GM23338 (cell line): ENCODE measurements around the gene SNRPD3. TPM values are rescaled to one million over a fixed set of nuclear protein-coding genes. Genes with fewer than 3 reads are reported as not detected.

ENCODE experiments used
- ATAC-seq: fragments of 200-7000 bp; cut with Tn5 transposase; 3 replicates; pipeline ENCODE4 v1.9.1; 2020
- DNase-seq: peaks from one replicate; pipeline ENCODE4 v3.0.0-alpha.2; 2015; ENCODE audit warnings: low spot score
- H2AFZ ChIP-seq: fragments of 200-600 bp; sonication (generic); 2 replicates; pipeline ENCODE4 v1.8.0; 2016; ENCODE audit warnings: antibody characterized with exemption, mild to moderate bottlenecking, moderate library complexity
- H3F3A ChIP-seq: fragments of 200-600 bp; sonication (generic); replicated peaks from 2 replicates; pipeline ENCODE4 v1.8.0; 2017; ENCODE audit warnings: antibody characterized with exemption, mixed run types, low read depth
- H3K27ac ChIP-seq: fragments of 200-600 bp; sonication (generic); 2 replicates; pipeline ENCODE4 v1.6.1; 2016; ENCODE audit warnings: low read depth
- H3K27me3 ChIP-seq: fragments of 200-600 bp; sonication (generic); 2 replicates; pipeline ENCODE4 v1.8.0; 2016; ENCODE audit warnings: mild to moderate bottlenecking, mixed run types, moderate library complexity; ENCODE audit not compliant: insufficient read depth
- H3K36me3 ChIP-seq: fragments of 200-600 bp; sonication (generic); 2 replicates; pipeline ENCODE4 v1.8.0; 2016; ENCODE audit warnings: mild to moderate bottlenecking; ENCODE audit not compliant: insufficient read depth
- H3K4me1 ChIP-seq: fragments of 200-600 bp; sonication (generic); 2 replicates; pipeline ENCODE4 v1.8.0; 2016; ENCODE audit warnings: mild to moderate bottlenecking, moderate library complexity; ENCODE audit not compliant: insufficient read depth
- H3K4me2 ChIP-seq: fragments of 200-600 bp; sonication (generic); 2 replicates; pipeline ENCODE4 v1.7.1; 2017; ENCODE audit warnings: mixed run types
- H3K4me3 ChIP-seq: fragments of 200-600 bp; sonication (generic); 2 replicates; pipeline ENCODE4 v1.6.1; 2016; ENCODE audit warnings: mixed run types
- H3K79me2 ChIP-seq: fragments of 200-600 bp; sonication (generic); replicated peaks from 2 replicates; pipeline ENCODE4 v1.8.0; 2017; ENCODE audit warnings: mild to moderate bottlenecking; ENCODE audit not compliant: insufficient read depth
- H3K9me2 ChIP-seq: fragments of 200-600 bp; sonication (generic); 2 replicates; pipeline ENCODE4 v1.8.0; 2017; ENCODE audit not compliant: insufficient read depth
- H4K20me1 ChIP-seq: fragments of 200-600 bp; sonication (generic); replicated peaks from 2 replicates; pipeline ENCODE4 v1.8.0; 2017; ENCODE audit warnings: mild to moderate bottlenecking; ENCODE audit not compliant: insufficient read depth
- H3K27ac Mint-ChIP-seq: 2 replicates; pipeline ENCODE4 v1.8.0; 2020; ENCODE audit warnings: inconsistent platforms, mild to moderate bottlenecking, moderate library complexity, mixed read lengths
- H3K27me3 Mint-ChIP-seq: 3 replicates; pipeline ENCODE4 v1.8.0; 2022; ENCODE audit warnings: low read depth, mild to moderate bottlenecking, moderate library complexity, mixed read lengths, inconsistent platforms; ENCODE audit not compliant: insufficient read depth, poor library complexity
- H3K36me3 Mint-ChIP-seq: 3 replicates; pipeline ENCODE4 v1.8.0; 2021; ENCODE audit warnings: low read depth, mild to moderate bottlenecking, inconsistent platforms, moderate library complexity, mixed read lengths
- H3K4me1 Mint-ChIP-seq: 3 replicates; pipeline ENCODE4 v1.8.0; 2020; ENCODE audit warnings: mild to moderate bottlenecking, inconsistent platforms, mixed read lengths
- H3K4me3 Mint-ChIP-seq: 3 replicates; pipeline ENCODE4 v1.8.0; 2021; ENCODE audit warnings: moderate library complexity, mild to moderate bottlenecking, inconsistent platforms, mixed read lengths
- H3K9me3 Mint-ChIP-seq: 3 replicates; pipeline ENCODE4 v1.8.0; 2020; ENCODE audit warnings: moderate library complexity, mild to moderate bottlenecking, inconsistent platforms, mixed read lengths
- CREB1 ChIP-seq: fragments of 250-450 bp; sonication (Bioruptor Pico); IDR thresholded peaks from 2 replicates; pipeline ENCODE4 v1.5.0; 2020; ENCODE audit warnings: low read depth, mild to moderate bottlenecking, moderate library complexity
- CTCF ChIP-seq, 2 experiments: fragments of 200-600 bp in 1 of 2; sonication (generic) in 1 of 2; conservative IDR thresholded peaks; 2 replicates each; pipeline versions ENCODE4 v1.5.1 to v1.6.1; 2016 to 2017; ENCODE audit warnings: antibody characterized with exemption in 2 of 2, low read depth in 2 of 2, mild to moderate bottlenecking in 2 of 2, moderate library complexity in 1 of 2
- ETS1 ChIP-seq: IDR thresholded peaks from 2 replicates; pipeline ENCODE4 v1.6.1; 2016; ENCODE audit warnings: antibody characterized with exemption
- EZH2 ChIP-seq: fragments of 200-600 bp; sonication (generic); IDR thresholded peaks from one replicate; pipeline ENCODE4 v1.8.0; 2017; ENCODE audit warnings: antibody characterized with exemption, mild to moderate bottlenecking, low read depth; ENCODE audit not compliant: unreplicated experiment
- EZH2phosphoT487 ChIP-seq: fragments of 200-600 bp; sonication (generic); IDR thresholded peaks from one replicate; pipeline ENCODE4 v1.8.1; 2018; ENCODE audit warnings: antibody characterized with exemption; ENCODE audit not compliant: unreplicated experiment
- NANOG ChIP-seq: IDR thresholded peaks from 2 replicates; pipeline ENCODE4 v1.6.1; 2016; ENCODE audit warnings: antibody characterized with exemption, borderline replicate concordance
- REST ChIP-seq: IDR thresholded peaks from one replicate; pipeline ENCODE4 v1.6.1; 2018; ENCODE audit warnings: antibody characterized with exemption; ENCODE audit not compliant: unreplicated experiment
- STAT1 ChIP-seq: IDR thresholded peaks from one replicate; pipeline ENCODE4 v1.6.1; 2016; ENCODE audit warnings: antibody characterized with exemption; ENCODE audit not compliant: unreplicated experiment
- ZNF331 ChIP-seq: fragments of 250-450 bp; sonication (Bioruptor Pico); IDR thresholded peaks from 2 replicates; pipeline ENCODE4 v1.5.0; 2020; ENCODE audit warnings: low read depth, mild to moderate bottlenecking, moderate library complexity
- polyA plus RNA-seq: library from polyadenylated mRNA; unstranded; fragments of >200 nt; fragmentation: Nextera tagmentation; extraction: Ambion mirVana; gene quantifications from 2 replicates; pipeline ENCODE4 v1.2.1, GENCODE V29; 2016
- total RNA-seq: library from RNA; depleted of rRNA; stranded (reverse); fragments of >200 nt; shearing (Covaris generic); gene quantifications from 2 replicates; pipeline ENCODE4 v1.2.3, GENCODE V29; 2014

The SNRPD3 gene
- total and polyA plus RNA-seq, 2 experiments from 2014 or later, result 314 to 375 TPM

DNA sequence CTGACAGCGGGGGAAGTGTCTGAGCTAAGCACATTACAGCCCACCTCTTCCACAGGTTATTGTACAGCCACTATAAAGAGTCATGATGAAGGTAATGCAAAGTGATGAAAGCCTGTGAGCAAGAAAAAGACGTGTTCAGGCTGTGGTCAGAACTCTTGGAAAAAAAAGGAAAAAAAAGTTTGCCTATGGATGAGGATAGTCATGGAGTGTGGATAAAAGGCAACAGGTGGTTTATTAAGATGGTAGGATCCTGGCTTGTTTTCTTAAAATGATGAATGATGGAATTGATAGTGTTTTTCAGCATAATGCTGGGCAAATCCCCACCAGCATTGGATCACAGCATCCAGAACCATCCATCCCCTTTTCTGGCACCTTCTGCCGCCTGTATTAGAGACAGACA lies 37.6 kb upstream of the SNRPD3 start:
- no peak overlapping the region for H3K4me3 Mint-ChIP-seq
- no peaks in the 10 kb centered on the region for H4K20me1 ChIP-seq

More for the DNA sequence above, 37.6 kb upstream of the SNRPD3 start:
- ATAC-seq (no peak), DNase-seq (no peak)
- H3K27me3 ChIP-seq, result no peaks in the 10 kb centered on the region
- H3K27ac Mint-ChIP-seq, result no peak overlapping the region
- H3K9me2 ChIP-seq, result no peaks in the 10 kb centered on the region
- no peaks in the 10 kb centered on the region for H3K36me3 ChIP-seq
- peaks cover 16% of the 10 kb centered on the region for H3K27me3 Mint-ChIP-seq
- no peaks in the 10 kb centered on the region; the same call in 2 of the 3 replicates for H3K36me3 Mint-ChIP-seq
- H3K4me3 ChIP-seq, result no peak overlapping the region
- TF ChIP-seq STAT1 (no peak), CTCF (conservative IDR thresholded peaks at IDR 0.05; ENCODE audit: low read depth in 2 of 2) (no peak), ETS1 (no peak), ZNF331 (no peak), EZH2 (no peak), CREB1 (no peak), NANOG (no peak), REST (no peak), EZH2phosphoT487 (no peak)
- H3K79me2 ChIP-seq, result no peaks in the 10 kb centered on the region
- H3K4me1 ChIP-seq, result peaks cover 20% of the 10 kb centered on the region; the same call in 1 of the 2 replicates
- no peaks in the 10 kb centered on the region for H3F3A ChIP-seq
- H3K4me1 Mint-ChIP-seq, result peaks cover 19% of the 10 kb centered on the region
- H3K9me3 Mint-ChIP-seq, result no peaks in the 10 kb centered on the region
- no peak overlapping the region for H2AFZ ChIP-seq
- H3K4me2 ChIP-seq, result no peak overlapping the region
- H3K27ac ChIP-seq, result no peak overlapping the region
